DOHH2 (cell line): ENCODE data around the gene THBS1.

Experiments used
- H3F3A ChIP-seq: fragments of 200-600 bp; sonication (generic), shearing (Covaris generic); 2 replicates; pipeline ENCODE4 v1.6.0; 2016; ENCODE audit warnings: antibody characterized with exemption, mild to moderate bottlenecking; ENCODE audit not compliant: control insufficient read depth, insufficient read depth
- H3K27ac ChIP-seq: fragments of 200-600 bp; sonication (generic); 2 replicates; pipeline ENCODE4 v1.5.1; 2014; ENCODE audit warnings: low read depth, mild to moderate bottlenecking, low read length, moderate library complexity
- H3K27me3 ChIP-seq: fragments of 200-600 bp; sonication (generic); 2 replicates; pipeline ENCODE4 v1.6.1; 2014; ENCODE audit warnings: mild to moderate bottlenecking, low read length, mixed read lengths; ENCODE audit not compliant: control insufficient read depth
- H3K36me3 ChIP-seq: fragments of 200-600 bp; sonication (generic); 2 replicates; pipeline ENCODE4 v1.6.1; 2014; ENCODE audit warnings: mild to moderate bottlenecking, low read length, moderate library complexity, mixed read lengths; ENCODE audit not compliant: control insufficient read depth
- H3K4me1 ChIP-seq: fragments of 200-600 bp; sonication (generic); 2 replicates; pipeline ENCODE4 v1.6.1; 2014; ENCODE audit warnings: mild to moderate bottlenecking, low read length, mixed read lengths; ENCODE audit not compliant: control insufficient read depth
- H3K4me2 ChIP-seq: fragments of 200-600 bp; sonication (generic); 2 replicates; pipeline ENCODE4 v1.6.0; 2014; ENCODE audit warnings: mild to moderate bottlenecking, low read length, moderate library complexity
- H3K4me3 ChIP-seq: fragments of 200-600 bp; sonication (generic); 2 replicates; pipeline ENCODE4 v1.5.1; 2014; ENCODE audit warnings: mild to moderate bottlenecking, low read length, mixed read lengths
- H3K79me2 ChIP-seq: fragments of 200-600 bp; sonication (generic); 2 replicates; pipeline ENCODE4 v1.6.1; 2014; ENCODE audit warnings: mild to moderate bottlenecking, low read length, mixed read lengths; ENCODE audit not compliant: control insufficient read depth
- H3K9me2 ChIP-seq: fragments of 200-600 bp; sonication (generic); replicated peaks from 2 replicates; pipeline ENCODE4 v1.6.1; 2014; ENCODE audit warnings: mild to moderate bottlenecking, low read length, mixed read lengths; ENCODE audit not compliant: control insufficient read depth
- H3K9me3 ChIP-seq: fragments of 200-600 bp; sonication (generic); 2 replicates; pipeline ENCODE4 v1.6.1; 2014; ENCODE audit warnings: antibody characterized with exemption, low read length, mixed read lengths; ENCODE audit not compliant: control insufficient read depth, insufficient read depth
- H4K20me1 ChIP-seq: fragments of 200-600 bp; sonication (generic); 2 replicates; pipeline ENCODE4 v1.6.0; 2014; ENCODE audit warnings: low read depth, mild to moderate bottlenecking, antibody characterized with exemption, low read length, moderate library complexity; ENCODE audit not compliant: control insufficient read depth, insufficient read depth
- CTCF ChIP-seq: fragments of 200-600 bp; sonication (generic); IDR thresholded peaks from one replicate; pipeline ENCODE4 v1.5.1; 2014; ENCODE audit warnings: antibody characterized with exemption, mild to moderate bottlenecking, low read depth, low read length; ENCODE audit not compliant: poor library complexity, severe bottlenecking
- EZH2phosphoT487 ChIP-seq: fragments of 200-600 bp; sonication (generic); IDR thresholded peaks from 2 replicates; pipeline ENCODE4 v1.6.1; 2017; ENCODE audit warnings: borderline replicate concordance, mild to moderate bottlenecking, antibody characterized with exemption, low read length, moderate library complexity, mixed read lengths

THBS1 gene

GRCh38 chr15:39589815-39590644 lies 9.2 kb downstream of the THBS1 start:
- Histone ChIP-seq H3K4me3 (no peak overlapping the region), H3K27me3 (0 out of 2 replicates have a peak, but pooled peaks cover 2% of the 10 kb centered on the region), H3K4me1 (no peaks in the 10 kb centered on the region), H3K27ac (no peak overlapping the region), H3K36me3 (no peaks in the 10 kb centered on the region), H3F3A (no peaks in the 10 kb centered on the region), H4K20me1 (no peaks in the 10 kb centered on the region), H3K9me3 (no peaks in the 10 kb centered on the region), H3K4me2 (no peak overlapping the region), H3K9me2 (no peaks in the 10 kb centered on the region), H3K79me2 (no peaks in the 10 kb centered on the region)
- no peak for TF ChIP-seq EZH2phosphoT487
- no peak for TF ChIP-seq CTCF

DNA sequence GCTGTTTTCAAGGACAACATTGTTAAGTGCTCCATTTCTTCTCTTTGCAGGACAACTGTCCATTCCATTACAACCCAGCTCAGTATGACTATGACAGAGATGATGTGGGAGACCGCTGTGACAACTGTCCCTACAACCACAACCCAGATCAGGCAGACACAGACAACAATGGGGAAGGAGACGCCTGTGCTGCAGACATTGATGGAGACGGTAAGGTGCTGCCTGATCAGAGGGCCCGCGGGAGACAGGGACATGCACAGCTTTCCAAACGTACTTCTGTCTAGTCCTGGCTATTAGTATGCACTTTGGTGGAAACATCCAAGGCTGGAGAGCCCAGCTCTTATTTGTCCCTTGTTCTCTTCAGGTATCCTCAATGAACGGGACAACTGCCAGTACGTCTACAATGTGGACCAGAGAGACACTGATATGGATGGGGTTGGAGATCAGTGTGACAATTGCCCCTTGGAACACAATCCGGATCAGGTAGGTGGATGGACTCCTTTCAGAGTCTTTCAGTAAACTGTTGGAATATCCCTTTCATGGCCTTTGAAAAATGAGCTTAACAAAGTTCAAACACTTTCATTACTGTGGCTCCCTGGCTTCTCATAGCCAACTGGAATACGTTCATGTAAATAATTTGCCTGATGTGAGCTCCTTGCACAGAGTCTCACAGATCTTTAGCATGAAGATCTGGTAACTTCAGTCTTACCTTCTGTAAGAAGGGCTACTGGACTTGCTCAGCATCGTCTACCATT lies 10.4 kb downstream of the THBS1 start:
- H4K20me1 ChIP-seq, result no peaks in the 10 kb centered on the region
- H3K9me2 ChIP-seq, result no peaks in the 10 kb centered on the region
- no peaks in the 10 kb centered on the region for H3K36me3 ChIP-seq
- no peak overlapping the region for H3K4me3 ChIP-seq
- TF ChIP-seq EZH2phosphoT487 (no peak), CTCF (no peak)
- H3K4me1 ChIP-seq, result no peaks in the 10 kb centered on the region
- no peaks in the 10 kb centered on the region for H3F3A ChIP-seq
- H3K9me3 ChIP-seq, result no peaks in the 10 kb centered on the region
- no peaks in the 10 kb centered on the region for H3K27me3 ChIP-seq
- H3K79me2 ChIP-seq, result no peaks in the 10 kb centered on the region
- no peak overlapping the region for H3K27ac ChIP-seq
- no peak overlapping the region for H3K4me2 ChIP-seq

DNA sequence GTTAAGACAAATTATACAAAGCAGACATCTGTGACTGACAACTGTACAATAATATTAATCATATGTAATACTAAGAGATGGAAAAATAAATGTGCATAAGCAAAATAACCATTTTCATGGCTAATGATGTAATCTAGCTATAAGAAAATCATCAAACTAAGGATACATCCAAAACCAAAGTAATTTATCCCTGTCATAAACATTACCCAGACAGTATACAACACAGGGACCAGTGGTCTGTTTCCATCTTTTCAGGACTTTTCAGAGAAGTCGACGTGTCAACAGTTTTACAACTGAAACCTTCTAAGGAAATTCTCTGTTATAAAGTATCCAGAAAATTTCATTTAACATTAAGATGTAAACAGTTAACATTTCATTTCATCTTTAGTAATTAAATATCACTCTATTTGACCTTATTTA lies 11.0 kb downstream of the THBS1 start:
- Histone ChIP-seq H3K4me2 (no peak overlapping the region), H3K36me3 (no peaks in the 10 kb centered on the region), H3K9me2 (no peaks in the 10 kb centered on the region), H3K79me2 (no peaks in the 10 kb centered on the region), H3K4me3 (no peak overlapping the region), H4K20me1 (no peaks in the 10 kb centered on the region), H3K4me1 (no peaks in the 10 kb centered on the region), H3F3A (no peaks in the 10 kb centered on the region), H3K27me3 (no peaks in the 10 kb centered on the region), H3K9me3 (no peaks in the 10 kb centered on the region), H3K27ac (no peak overlapping the region)
- TF ChIP-seq CTCF (no peak), EZH2phosphoT487 (no peak)
